H1 (cell line): ENCODE data around the gene FBXO30. TPM values are rescaled to one million over a fixed set of nuclear protein-coding genes. Genes with fewer than 3 reads are reported as not detected.

Experiments used
- CREB1 ChIP-seq: IDR thresholded peaks from 2 replicates; pipeline ENCODE4 v1.6.1; 2012; ENCODE audit warnings: inconsistent platforms
- CTBP2 ChIP-seq: IDR thresholded peaks from 2 replicates; pipeline ENCODE4 v1.7.0; 2011; ENCODE audit warnings: borderline replicate concordance, mild to moderate bottlenecking, moderate library complexity, mixed read lengths, low read length; ENCODE audit not compliant: insufficient read depth, insufficient read length
- POLR2A ChIP-seq, 2 experiments: IDR thresholded peaks; 1 replicate in 1 of 2; 2 replicates in 1 of 2; pipeline ENCODE4 v1.6.1; 2011; ENCODE audit warnings: low read depth in 2 of 2, low read length in 2 of 2, mild to moderate bottlenecking in 2 of 2; ENCODE audit errors: control extremely low read depth in 1 of 2
- RNF2 ChIP-seq: fragments of 200-900, 300-1000 bp; sonication (generic); IDR thresholded peaks from 2 replicates; pipeline ENCODE4 v1.7.1; 2016; ENCODE audit warnings: borderline replicate concordance, low read depth, mild to moderate bottlenecking, antibody characterized with exemption, low read length; ENCODE audit not compliant: poor library complexity, severe bottlenecking; ENCODE audit errors: missing control alignments
- SP1 ChIP-seq: IDR thresholded peaks from 2 replicates; pipeline ENCODE4 v1.6.1; 2011; ENCODE audit warnings: low read depth, low read length
- polyA plus RNA-seq, 7 experiments: library from polyadenylated mRNA; depleted of rRNA in 3 of 7; stranded (reverse) in 5 of 7; unstranded in 2 of 7; fragments of >200 nt in 5 of 7; fragments of 200-250 nt in 2 of 7; gene quantifications; 1 replicate in 5 of 7; 2 replicates in 1 of 7; 4 replicates in 1 of 7; pipeline versions ENCODE4 v1.2.1 to v1.2.3, GENCODE V29; 2011 to 2013; ENCODE audit warnings: missing spikeins in 2 of 7, mixed read lengths in 2 of 7
- total RNA-seq: library from RNA; stranded (reverse); fragmentation: NEBNext Ultra II Directional; extraction: Animal tissue kit (Norgen Biotek cat#: 25700); gene quantifications from 2 replicates; pipeline ENCODE4 v1.2.1, GENCODE V29; 2021

Gene FBXO30
- total and polyA plus RNA-seq, 2 of the 8 experiments (the other 6 are each of a cell fraction or from before 2014, with no cell fraction given) = 3.9 to 18.3 TPM

DNA sequence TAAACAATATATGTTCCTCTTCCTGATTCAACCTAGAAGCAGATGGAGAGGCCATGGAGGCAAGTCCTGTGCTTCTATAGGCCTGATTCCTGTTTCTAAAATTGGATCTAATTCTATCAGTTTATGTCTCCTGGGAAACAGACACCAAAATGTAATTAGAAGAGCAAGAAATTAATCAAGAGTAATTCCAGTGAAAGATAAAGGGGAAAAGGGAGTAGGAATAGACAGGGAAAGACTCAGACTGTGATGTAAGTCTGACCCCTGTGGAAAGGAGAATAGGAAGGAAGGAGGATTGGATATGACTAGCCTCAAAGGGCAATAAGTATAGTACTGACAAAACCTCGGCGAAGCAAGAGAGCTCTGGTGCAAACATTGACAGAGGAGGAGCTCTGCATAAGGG is 33.9 kb upstream of the FBXO30 start (continued):
- no peak for TF ChIP-seq SP1
- no peak for TF ChIP-seq RNF2
- TF ChIP-seq CTBP2 = no peak
- TF ChIP-seq POLR2A (IDR thresholded peaks at IDR 0.05; ENCODE audit: control extremely low read depth in 1 of 2, low read depth in 2 of 2, low read length in 2 of 2) = no peak
- TF ChIP-seq CREB1 = no peak
